ENCODE data around the gene ZP4.

GRCh38 chr1:237927198-237927597 is 36.5 kb upstream of the ZP4 start:
- TF ChIP-seq CTCF (IDR thresholded peaks at IDR 0.05) (no peak), POLR2A (IDR thresholded peaks at IDR 0.05; ENCODE audit: low read depth) (no peak), EP300 (IDR thresholded peaks at IDR 0.05) (no peak), POLR2AphosphoS5 (IDR thresholded peaks at IDR 0.05) (no peak)

Measured in esophagus muscularis mucosa (tissue), 4 donors.